Stimulated activated CD8-positive, alpha-beta memory T cell treated with anti-CD3 and anti-CD28 coated beads, Interleukin-4, amount 100 ng/mL, for 24 hours (primary cell): ENCODE results near the gene OSBPL5.

Source experiments
- DNase-seq: peaks from one replicate; pipeline ENCODE4 v3.0.0-alpha.2; 2020; ENCODE audit warnings: low read depth

Gene OSBPL5

GRCh38 chr11:3198815-3199214 is 33.7 kb upstream of the OSBPL5 start:
- DNase-seq: no peak

GRCh38 chr11:3197878-3198528 is 32.9 kb upstream of the OSBPL5 start:
- DNase-seq: no peak

- no peak for DNase-seq
These were observed 32.1 kb upstream of the OSBPL5 start for GRCh38 chr11:3197044-3197695.

- DNase-seq: no peak
These were observed 31.3 kb upstream of the OSBPL5 start for GRCh38 chr11:3196161-3197043.

DNA sequence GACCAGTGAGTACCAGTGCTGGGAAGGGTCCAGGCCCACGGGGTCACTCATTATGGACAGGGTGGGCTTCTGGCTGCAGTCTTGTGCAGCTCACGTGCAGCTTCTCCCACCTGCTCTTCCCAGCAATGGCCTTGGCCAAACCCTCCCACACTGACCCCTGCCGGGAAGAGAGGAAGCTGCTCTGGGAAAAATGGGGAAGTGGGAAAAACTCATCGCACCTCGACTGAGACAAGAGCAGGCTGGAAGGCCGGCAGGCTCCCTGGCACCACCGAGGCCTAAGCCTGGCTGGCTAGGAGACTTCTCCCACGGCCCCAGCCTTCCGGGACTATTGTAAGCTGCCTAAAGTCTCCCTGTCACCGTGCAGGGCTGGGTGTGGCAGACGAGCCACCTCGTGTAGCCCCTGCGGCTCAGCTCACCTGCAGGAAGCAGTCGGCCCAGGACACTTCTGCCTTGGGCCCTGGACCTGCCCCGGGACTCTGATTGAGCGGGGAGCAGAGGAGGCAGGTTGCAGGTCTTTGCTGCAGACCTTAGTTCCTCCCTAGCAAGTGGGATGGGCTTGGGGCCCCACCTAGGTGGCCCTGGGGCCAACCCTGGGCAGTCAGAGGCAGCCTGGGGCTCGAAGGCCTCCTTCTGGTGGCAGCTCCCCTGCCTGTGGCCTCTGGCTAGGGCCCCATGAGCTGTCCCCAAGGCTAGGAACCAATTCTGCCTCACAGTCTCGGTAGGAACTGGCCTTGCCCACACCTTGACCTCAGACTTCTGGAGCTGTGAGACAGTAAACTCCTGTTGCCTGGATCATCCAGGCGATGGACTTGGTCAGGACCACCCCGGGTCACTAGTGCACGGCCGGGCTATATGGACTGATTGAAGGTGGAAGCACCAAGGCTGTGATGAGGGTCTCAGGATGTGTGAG is 30.4 kb upstream of the OSBPL5 start:
- no peak for DNase-seq

DNA sequence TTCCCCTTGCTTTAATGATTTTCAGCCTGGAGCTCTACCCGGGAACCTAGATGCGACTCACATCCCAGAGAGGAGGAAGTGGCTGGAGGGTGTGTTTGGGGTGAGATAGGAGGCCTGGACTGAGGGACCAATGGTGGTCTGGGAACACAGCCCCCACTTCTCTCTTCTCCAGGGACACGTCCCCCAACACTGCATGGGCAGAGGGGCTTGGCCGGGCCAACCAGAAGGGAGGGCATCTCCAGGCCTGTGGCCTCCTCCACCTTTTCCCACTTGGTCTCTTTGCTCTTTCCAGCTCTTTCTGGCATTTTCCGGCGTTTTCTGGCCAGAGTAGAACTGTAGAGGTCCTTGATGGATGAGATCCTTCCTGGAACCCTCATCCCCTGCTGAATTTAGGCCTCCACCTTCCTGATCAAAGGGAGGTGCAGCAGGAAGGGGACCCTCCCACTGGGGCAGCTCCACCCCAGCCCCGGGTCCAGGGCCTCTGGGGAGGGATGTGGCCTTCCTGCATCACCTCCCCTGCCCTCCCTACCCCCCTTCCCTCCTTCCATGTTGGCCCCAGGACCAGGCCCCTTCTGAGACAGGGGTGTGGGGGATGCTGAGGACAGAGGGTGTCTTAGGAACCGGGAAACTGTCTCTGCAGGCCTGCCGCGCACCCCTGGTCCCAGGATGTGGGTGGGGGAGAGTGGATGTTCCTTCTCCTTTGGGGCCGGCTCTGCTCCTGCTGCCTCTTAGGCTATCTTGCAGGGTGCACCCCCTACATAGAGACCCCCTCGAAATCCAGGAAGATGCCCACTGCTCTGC is 29.1 kb upstream of the OSBPL5 start:
- DNase-seq: no peak

- DNase-seq: no peak
These were observed 28.4 kb upstream of the OSBPL5 start for GRCh38 chr11:3193373-3194015.

- no peak for DNase-seq
These were observed 27.6 kb upstream of the OSBPL5 start for GRCh38 chr11:3192511-3193372.

DNA sequence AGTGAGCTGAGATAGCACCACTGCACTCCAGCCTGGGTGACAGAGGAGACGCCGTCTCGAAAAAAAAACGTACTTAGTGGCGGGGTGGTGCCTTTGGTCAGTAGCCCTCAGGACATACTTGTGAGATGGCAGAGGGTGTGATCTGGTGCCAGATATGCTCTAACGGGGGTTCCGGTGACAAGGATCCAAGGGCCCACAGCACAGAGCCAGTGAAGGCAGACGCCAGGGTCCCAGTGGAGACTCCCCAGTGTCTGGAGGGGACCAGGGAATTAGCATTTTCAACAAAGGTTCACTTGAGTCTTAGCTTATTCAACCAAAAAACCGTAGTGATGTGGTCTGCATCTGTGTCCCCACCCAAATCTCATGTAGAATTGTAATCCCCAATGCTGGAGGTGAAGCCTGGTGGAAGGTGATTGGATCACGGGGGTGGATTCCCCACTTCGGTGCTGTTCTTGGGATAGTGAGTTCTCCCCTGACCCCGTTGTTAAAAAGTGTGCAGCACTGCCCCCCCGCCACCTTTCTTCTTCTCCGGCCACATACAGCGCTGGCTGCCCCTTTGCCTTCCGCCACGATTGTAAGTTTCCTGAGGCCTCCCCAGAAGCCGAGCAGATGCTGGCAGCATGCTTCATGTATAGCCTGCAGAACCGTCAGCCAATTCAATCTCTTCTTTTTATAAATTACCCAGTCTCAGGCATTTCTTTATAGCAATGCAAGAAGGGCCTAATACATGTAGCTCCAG is 26.6 kb upstream of the OSBPL5 start:
- no peak for DNase-seq

GRCh38 chr11:3190600-3190999 is 25.5 kb upstream of the OSBPL5 start:
- no peak for DNase-seq

- DNase-seq: no peak
These were observed 24.9 kb upstream of the OSBPL5 start for GRCh38 chr11:3189886-3190583.

- no peak for DNase-seq
These were observed 24.2 kb upstream of the OSBPL5 start for GRCh38 chr11:3189196-3189843.

DNA sequence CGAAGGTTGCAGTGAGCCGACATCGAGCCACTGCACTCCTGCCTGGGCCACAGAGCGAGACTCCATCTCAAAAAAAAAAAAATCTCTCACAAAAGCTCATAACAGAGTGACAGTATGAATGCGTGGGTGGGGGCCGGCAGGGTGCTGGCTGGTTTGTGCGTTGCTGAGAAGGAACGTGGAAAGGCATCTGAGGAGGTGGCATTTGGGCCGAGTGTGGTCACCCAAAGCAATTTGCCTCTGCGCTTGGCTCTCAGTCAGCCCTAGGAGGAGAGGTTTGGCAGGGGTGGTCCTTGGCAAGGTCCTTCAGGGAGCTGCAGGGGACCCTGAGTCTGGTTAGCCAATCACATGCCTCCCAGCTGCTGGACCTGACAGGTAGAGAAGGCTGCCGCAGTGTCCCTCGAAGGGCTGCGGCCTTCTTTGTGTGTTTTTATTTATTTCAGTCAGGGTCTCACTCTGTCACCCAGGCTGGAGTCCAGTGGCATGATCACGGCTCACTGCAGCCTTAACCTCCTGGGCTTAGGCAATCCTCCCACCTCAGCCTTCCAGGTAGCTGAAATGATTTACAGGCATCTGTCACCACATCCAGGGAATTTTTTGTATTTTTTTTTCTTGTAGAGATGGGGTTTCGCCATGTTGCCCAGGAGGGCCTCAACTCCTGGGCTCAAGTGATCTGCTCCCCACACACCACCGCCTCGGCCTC is 23.5 kb upstream of the OSBPL5 start:
- no peak for DNase-seq

GRCh38 chr11:3186166-3186953 is 21.2 kb upstream of the OSBPL5 start:
- no peak for DNase-seq

DNA sequence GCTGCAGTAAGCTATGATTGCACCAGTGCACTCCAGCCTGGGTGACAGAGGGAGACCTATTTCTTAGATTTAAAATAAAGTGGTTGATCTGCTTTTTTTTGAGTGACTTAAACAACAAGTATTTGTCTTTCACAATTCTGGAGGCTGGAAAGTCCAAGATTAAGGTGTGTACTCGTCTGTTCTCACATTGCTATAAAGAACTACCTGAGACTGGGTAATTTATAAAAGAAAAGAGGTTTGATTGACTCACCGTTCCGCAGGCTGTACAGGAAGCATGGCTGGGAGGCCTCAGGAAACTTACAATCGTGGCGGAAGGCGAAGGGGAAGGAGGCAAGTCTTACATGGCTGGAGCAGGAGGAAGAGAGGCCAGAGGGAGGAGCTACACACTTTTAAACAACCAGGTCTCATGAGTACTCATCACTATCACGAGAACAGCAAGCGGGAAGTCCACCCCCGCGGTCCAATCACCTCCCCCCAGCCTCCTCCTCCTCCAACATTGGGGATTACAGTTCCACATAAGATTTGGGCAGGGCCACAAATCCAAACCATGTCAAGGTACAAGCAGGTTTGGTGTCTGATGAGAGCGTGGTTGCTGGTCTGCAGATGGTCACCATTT is 19.7 kb upstream of the OSBPL5 start:
- no peak for DNase-seq

- no peak for DNase-seq
These were observed 18.4 kb upstream of the OSBPL5 start for GRCh38 chr11:3183523-3183922.
